Vagina (tissue), 2 donors: Measurements from ENCODE around the gene TMEM87B. TPM values are rescaled to one million over a fixed set of nuclear protein-coding genes. Genes with fewer than 3 reads are reported as not detected.

Source experiments
- DNase-seq, 2 donors: peaks; one replicate each; pipeline ENCODE4 v3.0.0-alpha.2; 2017; ENCODE audit errors: extremely low spot score in 2 of 2
- H3K27ac ChIP-seq: fragments of 200-600 bp; sonication (generic); one replicate; pipeline ENCODE4 v1.5.1; 2019
- H3K27me3 ChIP-seq: fragments of 200-600 bp; sonication (generic); one replicate; pipeline ENCODE4 v1.5.1; 2019
- H3K36me3 ChIP-seq, 2 donors: fragments of 200-600 bp; sonication (generic); one replicate each; pipeline ENCODE4 v1.5.1; 2017 to 2019
- H3K4me1 ChIP-seq: fragments of 200-600 bp; sonication (generic); one replicate; pipeline ENCODE4 v1.5.1; 2019
- H3K4me3 ChIP-seq, 2 donors: fragments of 200-600 bp; sonication (generic); 1 replicate in 1 of 2; 2 replicates in 1 of 2; pipeline ENCODE4 v1.5.1; 2016 to 2019
- H3K9me3 ChIP-seq: fragments of 200-600 bp; sonication (generic); one replicate; pipeline ENCODE4 v1.5.1; 2019
- POLR2A ChIP-seq, 2 donors: fragments of 450-650 bp; IDR thresholded peaks; one replicate each; pipeline ENCODE4 v1.6.1; 2017; ENCODE audit warnings: antibody characterized with exemption in 2 of 2, mild to moderate bottlenecking in 2 of 2, moderate library complexity in 2 of 2
- POLR2AphosphoS5 ChIP-seq, 2 donors: sonication (generic); formaldehyde crosslinking; IDR thresholded peaks; one replicate each; pipeline ENCODE4 v1.9.0; 2017; ENCODE audit warnings: antibody characterized with exemption in 2 of 2, mild to moderate bottlenecking in 2 of 2, low read depth in 1 of 2; ENCODE audit not compliant: insufficient read depth in 1 of 2
- intact Hi-C: fragments of 100-400 bp; cut with DNase I; formaldehyde crosslinking; loops from one replicate; pipeline ENCODE4 v1.15.1; 2023
- total RNA-seq: library from RNA; depleted of rRNA; stranded (reverse); fragments of >200 nt; gene quantifications from one replicate; pipeline ENCODE4 v1.2.3, GENCODE V29; 2016
- TF ChIP-seq, protein P1 (sequence below), 3 experiments: fragments of 450-650 bp in 2 of 3; fragments of 200-600 bp in 1 of 3; sonication (generic) in 1 of 3; IDR thresholded peaks; one replicate each; pipeline ENCODE4 v1.5.1; 2017 to 2019; ENCODE audit warnings: antibody characterized with exemption in 3 of 3, mild to moderate bottlenecking in 2 of 3, moderate library complexity in 2 of 3

TMEM87B gene
- total RNA-seq, 1 donor from 2014 or later, result 18.9 TPM

DNA sequence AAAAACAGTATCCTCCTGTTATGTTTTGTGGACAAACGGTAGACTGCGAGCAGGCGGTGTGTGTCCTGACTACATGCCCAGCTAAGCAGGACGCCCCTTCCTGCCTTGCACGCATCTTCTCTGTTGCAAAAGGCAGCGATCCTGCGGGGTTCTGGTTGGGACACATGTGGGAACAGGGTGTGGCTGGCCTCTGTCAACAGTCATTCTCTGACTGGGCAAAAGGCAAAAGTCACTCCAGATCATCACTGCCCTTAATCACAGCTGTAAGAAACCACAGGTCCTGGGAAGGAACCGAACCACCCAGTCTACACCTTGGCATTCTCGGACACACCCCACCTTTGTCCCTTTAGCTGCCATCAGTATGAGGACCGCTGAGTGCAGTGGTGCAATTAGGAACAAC is 44.3 kb upstream of the TMEM87B start:
- Histone ChIP-seq H3K9me3 (no peaks in the 10 kb centered on the region), H3K27me3 (no peaks in the 10 kb centered on the region), H3K4me1 (peaks cover 8% of the 10 kb centered on the region), H3K27ac (no peak overlapping the region), H3K4me3 (no peak overlapping the region), H3K36me3 (peaks cover 0 to 10% of the 10 kb centered on the region in 2 donors)
- TF ChIP-seq, protein P1, sequence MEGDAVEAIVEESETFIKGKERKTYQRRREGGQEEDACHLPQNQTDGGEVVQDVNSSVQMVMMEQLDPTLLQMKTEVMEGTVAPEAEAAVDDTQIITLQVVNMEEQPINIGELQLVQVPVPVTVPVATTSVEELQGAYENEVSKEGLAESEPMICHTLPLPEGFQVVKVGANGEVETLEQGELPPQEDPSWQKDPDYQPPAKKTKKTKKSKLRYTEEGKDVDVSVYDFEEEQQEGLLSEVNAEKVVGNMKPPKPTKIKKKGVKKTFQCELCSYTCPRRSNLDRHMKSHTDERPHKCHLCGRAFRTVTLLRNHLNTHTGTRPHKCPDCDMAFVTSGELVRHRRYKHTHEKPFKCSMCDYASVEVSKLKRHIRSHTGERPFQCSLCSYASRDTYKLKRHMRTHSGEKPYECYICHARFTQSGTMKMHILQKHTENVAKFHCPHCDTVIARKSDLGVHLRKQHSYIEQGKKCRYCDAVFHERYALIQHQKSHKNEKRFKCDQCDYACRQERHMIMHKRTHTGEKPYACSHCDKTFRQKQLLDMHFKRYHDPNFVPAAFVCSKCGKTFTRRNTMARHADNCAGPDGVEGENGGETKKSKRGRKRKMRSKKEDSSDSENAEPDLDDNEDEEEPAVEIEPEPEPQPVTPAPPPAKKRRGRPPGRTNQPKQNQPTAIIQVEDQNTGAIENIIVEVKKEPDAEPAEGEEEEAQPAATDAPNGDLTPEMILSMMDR (IDR thresholded peaks at IDR 0.05), result no peak
- no peak for DNase-seq
- intact Hi-C loops, result no loop called here

DNA sequence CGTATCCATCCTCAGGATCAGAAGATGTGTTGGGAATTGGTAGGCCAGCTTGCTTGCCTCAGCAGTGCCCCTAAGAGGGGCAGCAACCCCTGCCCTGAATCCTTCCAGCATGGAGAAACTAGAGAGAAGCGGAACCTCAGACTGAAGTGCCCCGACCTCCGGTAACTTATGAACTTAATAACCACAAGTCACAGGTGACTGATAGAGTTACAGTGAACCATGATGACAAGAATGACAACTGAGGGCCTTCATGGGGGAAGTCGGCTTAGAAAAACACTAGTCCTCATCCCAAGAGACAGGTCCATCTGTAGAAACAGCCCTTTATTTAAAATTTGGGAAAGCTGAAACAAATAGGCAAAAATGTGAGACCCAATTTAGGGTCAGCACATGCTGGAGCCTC is 42.5 kb upstream of the TMEM87B start:
- Histone ChIP-seq H3K27me3 (no peaks in the 10 kb centered on the region), H3K4me1 (no peaks in the 10 kb centered on the region), H3K36me3 (peaks cover 0 to 10% of the 10 kb centered on the region in 2 donors), H3K9me3 (no peaks in the 10 kb centered on the region), H3K27ac (no peak overlapping the region), H3K4me3 (no peak overlapping the region)
- no peak for DNase-seq
- TF ChIP-seq, protein P1 (IDR thresholded peaks at IDR 0.05), result no peak
- TF ChIP-seq POLR2AphosphoS5 (IDR thresholded peaks at IDR 0.05; ENCODE audit: insufficient read depth in 1 of 2, low read depth in 1 of 2) (no peak), POLR2A (IDR thresholded peaks at IDR 0.05) (no peak)
- intact Hi-C loops, result no loop called here

DNA sequence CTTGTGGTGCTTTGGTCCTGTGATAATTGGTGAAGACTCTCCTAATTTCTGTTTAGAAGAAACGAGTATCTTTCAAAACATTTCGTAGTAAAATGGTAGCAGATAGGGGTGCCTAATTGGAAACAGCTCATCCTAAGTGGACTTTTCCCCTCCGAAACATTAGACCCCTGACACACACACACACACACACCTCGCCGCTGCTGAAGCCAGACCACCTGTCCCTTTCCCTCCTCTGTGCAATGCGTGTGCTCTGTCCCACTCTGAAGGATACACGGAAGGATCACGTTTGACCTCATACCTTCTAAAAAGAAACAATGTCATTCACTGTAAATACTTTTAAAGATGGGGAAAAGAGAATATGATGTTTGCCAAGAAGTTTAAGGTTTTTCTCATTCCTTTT is 36.2 kb upstream of the TMEM87B start:
- Histone ChIP-seq H3K27me3 (no peaks in the 10 kb centered on the region), H3K4me3 (no peak overlapping the region), H3K27ac (no peak overlapping the region), H3K9me3 (no peaks in the 10 kb centered on the region), H3K4me1 (no peaks in the 10 kb centered on the region), H3K36me3 (peaks cover 0 to 21% of the 10 kb centered on the region in 2 donors)
- DNase-seq, result no peak
- intact Hi-C loops, result no loop called here
- TF ChIP-seq POLR2AphosphoS5 (IDR thresholded peaks at IDR 0.05; ENCODE audit: insufficient read depth in 1 of 2, low read depth in 1 of 2) (no peak), POLR2A (IDR thresholded peaks at IDR 0.05) (no peak)
- TF ChIP-seq, protein P1 (IDR thresholded peaks at IDR 0.05), result no peak

DNA sequence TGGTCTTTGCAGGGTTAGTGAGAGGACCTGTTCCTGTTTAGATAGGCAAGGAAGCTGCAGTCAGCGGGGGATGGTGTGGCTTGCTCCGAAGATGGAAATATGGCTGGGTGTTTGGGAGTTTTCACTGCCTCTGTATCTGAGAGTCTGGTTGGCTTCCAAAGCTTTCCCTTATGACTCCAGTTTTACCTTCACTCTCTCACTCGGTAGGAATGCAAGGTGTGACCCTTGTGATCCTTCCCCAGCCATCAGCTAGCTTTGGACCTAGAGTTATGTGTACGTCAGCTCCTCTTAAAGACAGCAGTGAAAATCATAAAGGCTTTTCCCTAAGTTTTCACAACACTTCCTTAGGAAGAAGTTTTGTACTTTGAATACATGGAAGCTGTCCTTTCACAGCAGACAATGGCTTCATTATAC is 35.5 kb upstream of the TMEM87B start:
- Histone ChIP-seq H3K27me3 (no peaks in the 10 kb centered on the region), H3K4me1 (no peaks in the 10 kb centered on the region), H3K4me3 (no peak overlapping the region), H3K27ac (no peak overlapping the region), H3K9me3 (no peaks in the 10 kb centered on the region), H3K36me3 (peaks cover 0 to 25% of the 10 kb centered on the region in 2 donors)
- no peak for TF ChIP-seq POLR2A (IDR thresholded peaks at IDR 0.05)
- TF ChIP-seq, protein P1 (IDR thresholded peaks at IDR 0.05), result no peak
- TF ChIP-seq POLR2AphosphoS5 (IDR thresholded peaks at IDR 0.05; ENCODE audit: insufficient read depth in 1 of 2, low read depth in 1 of 2), result no peak
- intact Hi-C loops, result no loop called here
- DNase-seq, result no peak

DNA sequence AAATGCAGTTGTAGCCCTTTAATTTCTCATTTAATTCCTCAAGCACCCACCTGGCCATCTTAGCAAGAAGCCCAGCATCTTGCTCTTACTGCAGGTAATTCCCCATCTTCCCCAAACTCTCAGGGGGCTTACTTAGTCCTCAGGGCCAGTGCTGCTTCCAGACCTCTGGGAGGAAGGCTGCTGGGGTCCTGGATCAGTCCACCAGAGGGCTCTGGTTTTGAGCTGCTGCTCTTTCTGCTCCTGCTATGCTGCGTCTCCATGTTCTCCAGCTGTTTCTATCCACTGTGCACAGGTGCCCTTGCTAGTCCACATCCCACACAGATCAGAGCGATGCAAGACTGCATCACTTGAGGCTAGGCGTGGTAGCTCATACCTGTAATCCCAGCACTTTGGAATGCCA is 34.5 kb upstream of the TMEM87B start:
- TF ChIP-seq POLR2AphosphoS5 (IDR thresholded peaks at IDR 0.05; ENCODE audit: insufficient read depth in 1 of 2, low read depth in 1 of 2), result no peak
- no peak for DNase-seq
- peaks cover 0 to 25% of the 10 kb centered on the region in 2 donors for H3K36me3 ChIP-seq

DNA sequence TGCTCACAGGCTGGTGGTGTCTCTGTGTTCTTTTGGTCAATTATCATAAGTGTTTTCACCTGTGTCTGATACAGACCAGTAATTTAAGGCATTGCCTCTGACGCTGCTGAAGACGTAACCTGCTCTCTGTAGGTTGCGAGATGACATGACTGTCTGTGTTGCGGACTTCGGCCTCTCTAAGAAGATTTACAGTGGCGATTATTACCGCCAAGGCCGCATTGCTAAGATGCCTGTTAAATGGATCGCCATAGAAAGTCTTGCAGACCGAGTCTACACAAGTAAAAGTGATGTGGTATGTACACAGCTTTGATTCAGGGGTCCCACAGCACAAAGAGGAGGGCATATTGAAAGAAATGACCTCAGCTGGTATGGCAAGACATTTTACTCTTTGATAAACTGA is 33.8 kb upstream of the TMEM87B start:
- DNase-seq, result no peak
- Histone ChIP-seq H3K27me3 (no peaks in the 10 kb centered on the region), H3K4me3 (no peak overlapping the region), H3K27ac (no peak overlapping the region), H3K36me3 (peaks cover 0 to 25% of the 10 kb centered on the region in 2 donors), H3K4me1 (no peaks in the 10 kb centered on the region), H3K9me3 (no peaks in the 10 kb centered on the region)
- intact Hi-C loops, result no loop called here
- TF ChIP-seq, protein P1 (IDR thresholded peaks at IDR 0.05), result no peak
- no peak for TF ChIP-seq POLR2AphosphoS5 (IDR thresholded peaks at IDR 0.05; ENCODE audit: insufficient read depth in 1 of 2, low read depth in 1 of 2)
- no peak for TF ChIP-seq POLR2A (IDR thresholded peaks at IDR 0.05)

More for the DNA sequence above, 34.5 kb upstream of the TMEM87B start:
- H3K4me1 ChIP-seq, result no peaks in the 10 kb centered on the region
- H3K9me3 ChIP-seq, result no peaks in the 10 kb centered on the region
- H3K27ac ChIP-seq, result no peak overlapping the region
- intact Hi-C loops, result no loop called here
- H3K27me3 ChIP-seq, result no peaks in the 10 kb centered on the region
- no peak overlapping the region for H3K4me3 ChIP-seq
